MV-4-11 (cell line): ENCODE data around the gene CASP8AP2.
"Not testable (repeated sequence)": the region's sequence is repeated elsewhere in the genome, so short reads cannot be mapped to it uniquely, and the experiment has no call there.

Source experiments
- DNase-seq: peaks from one replicate; lab custom pipeline; 2025; lab: John Stamatoyannopoulos, UW

The CASP8AP2 gene

GRCh38 chr6:89829472-89830169 is at the start of gene CASP8AP2:
Gene CASP8AP2 (plus strand): TSS chr6:89829880.
- DNase-seq = peak; percentile 99

- DNase-seq = no peak
Measured at GRCh38 chr6:89781070-89782034, 48.3 kb upstream of the CASP8AP2 start.

DNA sequence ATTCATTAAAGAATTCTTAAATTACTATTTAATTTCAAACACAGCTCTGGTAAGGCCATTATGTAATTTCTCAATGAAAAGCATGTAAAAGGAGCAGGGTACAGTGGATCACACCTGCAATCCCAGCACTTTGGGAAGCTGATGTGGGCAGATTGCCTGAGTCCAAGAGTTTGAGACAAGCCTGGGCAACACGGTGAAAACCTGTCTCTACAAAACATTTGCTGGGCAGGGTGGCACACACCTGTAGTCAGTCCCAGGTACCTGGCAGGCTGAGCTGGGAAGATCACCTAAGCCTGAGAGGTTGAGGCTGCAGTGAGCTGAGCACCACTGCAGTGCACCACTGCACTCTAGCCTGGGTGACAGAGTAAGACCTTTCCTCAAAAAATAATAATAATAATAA is 47.5 kb upstream of the CASP8AP2 start:
- no peak for DNase-seq

DNA sequence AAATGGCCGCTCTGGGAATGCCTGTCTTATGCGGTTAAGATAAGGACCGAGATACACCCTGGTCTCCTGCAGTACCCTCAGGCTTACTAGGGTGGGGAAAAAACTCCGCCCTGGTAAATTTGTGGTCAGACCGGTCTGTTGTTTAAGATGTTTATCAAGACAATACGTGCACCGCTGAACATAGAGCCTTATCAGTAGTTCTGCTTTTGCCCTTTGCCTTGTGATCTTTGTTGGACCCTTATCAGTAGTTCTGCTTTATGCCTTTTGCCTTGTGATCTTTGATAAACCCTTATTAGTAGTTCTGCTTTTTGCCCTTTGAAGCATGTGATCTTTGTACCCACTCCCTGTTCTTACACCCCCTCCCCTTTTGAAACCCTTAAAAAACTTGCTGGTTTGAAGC is 46.4 kb upstream of the CASP8AP2 start:
- peak; percentile 30 for DNase-seq

- DNase-seq = no peak
Measured at GRCh38 chr6:89784838-89785237, 44.8 kb upstream of the CASP8AP2 start.

DNA sequence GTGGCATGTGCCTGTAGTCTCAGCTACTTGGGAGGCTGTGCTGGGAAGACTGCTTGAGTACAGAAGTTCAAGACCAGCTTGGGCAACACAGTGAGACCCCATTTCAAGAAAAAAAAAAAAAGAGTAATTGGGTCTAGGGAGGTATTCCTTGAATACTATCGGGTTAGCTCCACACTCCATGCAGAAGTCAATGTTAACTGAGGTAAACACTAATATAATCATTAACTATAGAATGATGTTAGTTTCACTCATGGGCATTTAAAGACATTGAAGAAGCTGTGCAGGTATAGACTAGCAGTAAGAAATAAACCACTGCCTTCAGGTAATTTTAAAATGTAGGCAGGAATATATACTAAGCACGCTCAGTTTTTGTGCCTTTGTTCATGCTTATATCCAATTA is 42.7 kb upstream of the CASP8AP2 start:
- no peak for DNase-seq

- DNase-seq = no peak
Measured at GRCh38 chr6:89787660-89788328, 41.9 kb upstream of the CASP8AP2 start.

- DNase-seq = no peak
Measured at GRCh38 chr6:89789980-89790379, 39.7 kb upstream of the CASP8AP2 start.

DNA sequence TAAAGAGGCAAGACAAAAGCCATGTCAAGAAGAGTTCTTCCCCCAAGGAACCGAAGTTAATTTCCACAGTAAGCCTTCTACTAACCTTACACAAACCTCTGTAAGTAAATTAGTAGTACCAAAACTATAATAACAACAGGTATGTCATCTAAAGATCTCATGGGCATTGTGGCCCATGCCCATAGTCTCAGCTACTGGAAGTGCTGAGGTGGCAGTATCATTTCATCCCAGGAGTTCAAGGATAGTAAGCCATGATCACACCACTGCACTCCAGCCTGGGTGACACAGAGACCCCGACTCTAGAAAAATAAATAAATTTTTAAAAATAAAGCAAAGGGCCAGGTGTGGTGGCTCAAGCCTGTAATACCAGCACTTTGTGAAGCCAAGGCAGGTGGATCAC is 39.3 kb upstream of the CASP8AP2 start:
- DNase-seq = no peak

DNA sequence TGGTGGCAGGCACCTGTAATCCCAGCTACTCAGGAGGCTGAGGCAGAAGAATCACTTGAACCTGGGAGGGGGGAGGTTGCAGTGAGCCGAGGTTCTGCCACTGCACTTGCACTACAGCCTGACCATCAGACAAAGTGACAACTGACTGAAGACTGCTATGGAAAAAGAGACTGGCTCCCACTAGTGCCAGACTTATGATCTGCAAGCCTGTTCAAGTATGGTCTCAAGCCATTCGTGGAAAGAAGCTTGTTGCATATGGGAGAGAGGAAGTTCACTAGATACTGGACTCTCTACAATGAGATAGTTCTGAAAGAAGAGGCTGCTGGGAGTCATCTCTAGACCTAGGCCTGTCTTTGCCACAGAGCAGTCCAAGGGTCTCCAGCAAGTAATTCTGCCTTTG is 36.8 kb upstream of the CASP8AP2 start:
- DNase-seq = peak; percentile 87

- peak; percentile 52 for DNase-seq
Measured at GRCh38 chr6:89793586-89793985, 36.1 kb upstream of the CASP8AP2 start.

DNA sequence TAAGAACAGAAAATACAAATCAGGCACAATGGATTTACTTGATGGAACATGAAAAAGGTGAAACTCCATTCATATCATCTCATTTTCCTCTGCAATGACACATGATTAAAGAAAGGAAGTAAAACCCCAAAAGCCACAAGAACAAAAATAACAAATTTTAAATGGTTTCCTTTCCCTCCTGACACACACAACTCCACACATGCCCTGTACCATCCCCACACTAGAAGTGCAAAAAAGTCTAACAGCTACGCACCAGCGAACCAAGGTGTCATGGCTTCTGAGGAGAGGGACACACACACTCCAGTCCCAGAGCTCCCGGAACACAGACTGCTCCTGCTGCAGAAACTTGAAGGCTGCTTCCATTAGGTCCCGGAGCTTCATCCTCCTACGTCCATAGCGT is 35.4 kb upstream of the CASP8AP2 start:
- peak; percentile 62 for DNase-seq

DNA sequence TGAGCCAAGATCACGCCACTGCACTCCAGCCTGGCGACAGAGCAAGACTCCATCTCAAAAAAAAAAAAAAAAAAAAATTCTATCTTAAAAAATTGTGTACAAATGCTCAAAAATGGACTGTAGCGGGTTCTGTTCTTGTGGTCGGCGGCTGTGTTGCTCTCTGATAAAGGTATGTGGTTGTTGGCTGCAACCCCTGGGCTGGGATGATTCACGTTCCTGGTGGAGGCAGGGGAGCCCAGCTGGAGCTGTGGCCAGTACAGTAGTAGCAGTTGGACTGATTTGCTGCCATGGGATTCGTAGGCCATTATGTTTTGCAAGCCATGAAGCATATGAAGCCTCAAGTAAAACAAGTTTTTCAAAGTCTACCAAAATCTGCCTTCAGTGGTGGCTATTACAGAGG is 32.4 kb upstream of the CASP8AP2 start:
- no peak for DNase-seq

- DNase-seq = no peak
Measured at GRCh38 chr6:89799096-89799495, 30.6 kb upstream of the CASP8AP2 start.

- no peak for DNase-seq
Measured at GRCh38 chr6:89799756-89800155, 29.9 kb upstream of the CASP8AP2 start.

GRCh38 chr6:89803271-89803670 is 26.4 kb upstream of the CASP8AP2 start:
- DNase-seq = no peak

- DNase-seq = no peak
Measured at GRCh38 chr6:89805814-89806371, 23.8 kb upstream of the CASP8AP2 start.

GRCh38 chr6:89807581-89807980 is 22.1 kb upstream of the CASP8AP2 start:
- DNase-seq = no peak

DNA sequence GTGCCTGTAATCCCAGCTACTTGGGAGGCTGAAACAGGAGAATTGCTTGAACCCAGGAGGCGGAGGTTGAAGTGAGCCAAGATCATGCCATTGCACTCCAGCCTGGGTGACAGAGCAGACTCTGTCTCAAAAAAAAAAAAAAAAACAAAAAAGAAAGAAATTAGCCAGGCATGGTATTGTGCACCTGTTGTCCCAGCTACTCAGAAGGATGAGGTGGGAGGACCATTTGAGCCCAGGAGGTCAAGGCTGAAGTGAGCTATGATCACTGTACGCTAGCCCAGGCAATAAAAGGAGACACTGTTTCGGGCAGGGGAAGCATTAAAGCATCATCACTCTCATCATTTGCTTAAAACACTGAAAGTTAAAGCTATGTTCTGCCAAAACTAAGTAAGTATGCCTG is 16.3 kb upstream of the CASP8AP2 start:
- DNase-seq = not testable (repeated sequence)

DNA sequence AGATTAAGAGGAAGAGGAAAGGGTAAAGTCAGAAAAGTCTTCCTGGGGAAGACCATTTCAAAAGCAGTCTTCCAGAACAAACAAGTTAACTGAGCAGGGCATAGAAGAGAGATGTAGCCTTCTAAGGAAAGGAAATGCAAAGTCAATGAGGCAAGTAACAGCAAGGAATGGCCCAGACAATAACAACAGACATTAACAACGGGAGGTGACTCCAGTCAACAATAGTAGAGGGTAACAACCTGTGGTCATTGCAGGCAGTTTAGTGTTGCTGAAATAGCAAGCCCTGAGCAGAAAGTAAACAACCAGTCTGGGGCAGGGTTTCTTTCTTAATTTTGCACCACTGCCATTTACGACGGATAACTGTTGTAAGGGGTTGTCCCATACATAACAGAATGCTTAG is 12.2 kb upstream of the CASP8AP2 start:
- no peak for DNase-seq

DNA sequence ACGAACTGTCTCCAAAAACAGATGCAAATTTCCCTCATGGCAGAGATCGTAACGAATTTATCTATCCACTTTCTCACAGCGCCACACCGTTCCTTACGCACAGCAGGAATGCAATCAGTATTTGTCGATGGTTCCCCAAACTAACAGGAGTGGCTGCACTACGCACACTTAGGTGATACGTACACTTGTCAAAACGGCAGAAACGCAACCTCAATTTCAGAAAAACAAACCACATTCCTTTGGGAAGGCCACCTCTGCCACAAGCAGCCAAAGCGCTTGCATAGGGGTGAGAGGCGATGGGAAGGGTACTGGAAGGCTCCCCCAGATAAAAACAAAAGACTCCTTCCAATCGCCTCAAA is 10.7 kb upstream of the CASP8AP2 start:
- peak; percentile 46 for DNase-seq

- DNase-seq = peak; percentile 93
Measured at GRCh38 chr6:89819336-89820130, 10.1 kb upstream of the CASP8AP2 start, which contains the start of gene MDN1. Gene MDN1 (minus strand): TSS chr6:89819794. CDS start chr6:89819607, 187 bp downstream.
